ENCODE results near the gene KRTAP5-11.
"Not testable (repeated sequence)": the region's sequence is repeated elsewhere in the genome, so short reads cannot be mapped to it uniquely, and the experiment has no call there.

- TF ChIP-seq, protein P1, sequence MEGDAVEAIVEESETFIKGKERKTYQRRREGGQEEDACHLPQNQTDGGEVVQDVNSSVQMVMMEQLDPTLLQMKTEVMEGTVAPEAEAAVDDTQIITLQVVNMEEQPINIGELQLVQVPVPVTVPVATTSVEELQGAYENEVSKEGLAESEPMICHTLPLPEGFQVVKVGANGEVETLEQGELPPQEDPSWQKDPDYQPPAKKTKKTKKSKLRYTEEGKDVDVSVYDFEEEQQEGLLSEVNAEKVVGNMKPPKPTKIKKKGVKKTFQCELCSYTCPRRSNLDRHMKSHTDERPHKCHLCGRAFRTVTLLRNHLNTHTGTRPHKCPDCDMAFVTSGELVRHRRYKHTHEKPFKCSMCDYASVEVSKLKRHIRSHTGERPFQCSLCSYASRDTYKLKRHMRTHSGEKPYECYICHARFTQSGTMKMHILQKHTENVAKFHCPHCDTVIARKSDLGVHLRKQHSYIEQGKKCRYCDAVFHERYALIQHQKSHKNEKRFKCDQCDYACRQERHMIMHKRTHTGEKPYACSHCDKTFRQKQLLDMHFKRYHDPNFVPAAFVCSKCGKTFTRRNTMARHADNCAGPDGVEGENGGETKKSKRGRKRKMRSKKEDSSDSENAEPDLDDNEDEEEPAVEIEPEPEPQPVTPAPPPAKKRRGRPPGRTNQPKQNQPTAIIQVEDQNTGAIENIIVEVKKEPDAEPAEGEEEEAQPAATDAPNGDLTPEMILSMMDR (IDR thresholded peaks at IDR 0.05; ENCODE audit: low read length) = not testable (repeated sequence)
- TF ChIP-seq EZH2 (IDR thresholded peaks at IDR 0.05; ENCODE audit: borderline replicate concordance, low read length) = not testable (repeated sequence)
Observed at GRCh38 chr11:71566626-71567599, 15.8 kb downstream of the KRTAP5-11 start.
